ENCODE measurements around the gene MFNG. TPM values are rescaled to one million over a fixed set of nuclear protein-coding genes. Genes with fewer than 3 reads are reported as not detected.

MFNG gene
- total RNA-seq, 2 donors from 2014 or later, result 3.0 to 7.3 TPM

DNA sequence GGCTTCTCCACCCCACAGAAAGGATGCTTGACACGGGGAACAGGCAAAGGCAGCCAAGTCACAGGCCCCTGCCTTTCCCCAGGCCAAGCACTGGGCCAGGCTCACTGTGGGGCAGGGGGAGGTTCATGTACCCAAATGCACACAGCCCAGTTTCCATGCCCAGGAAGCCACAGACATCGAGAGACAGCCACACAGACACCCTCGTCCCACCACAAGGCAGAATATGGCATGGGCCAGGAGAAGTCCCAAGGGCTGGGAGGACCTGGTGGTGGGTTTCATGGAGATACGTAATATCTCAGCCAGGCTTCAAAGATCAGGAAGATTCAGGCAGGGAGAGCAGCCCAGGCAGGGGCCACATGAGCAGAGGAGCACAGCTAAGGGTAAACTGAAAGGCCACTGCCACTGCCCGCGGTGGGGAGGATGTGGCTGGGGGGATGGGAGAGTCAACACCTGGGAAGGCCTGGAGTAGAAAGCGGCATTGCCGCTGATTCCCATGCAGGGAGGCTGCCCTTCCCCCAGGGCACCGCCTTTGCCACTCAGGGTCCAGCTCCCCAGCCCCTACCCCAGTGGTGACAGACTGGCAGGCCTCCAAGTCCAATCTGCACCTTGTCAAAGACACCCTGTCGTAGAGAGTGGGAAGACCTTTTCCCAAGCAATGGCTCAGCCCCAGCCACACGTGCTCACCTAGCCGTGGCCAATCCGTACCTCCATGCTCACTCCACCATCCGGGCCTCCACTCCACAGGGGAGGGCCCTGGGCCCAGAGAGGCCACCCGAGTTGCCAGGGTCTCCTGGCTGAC lies 2.4 kb upstream of the MFNG start:
- DNase-seq, result no peak
- intact Hi-C loops (cut with DNase I), result no loop called here
- no peak for ATAC-seq
- H3K27ac ChIP-seq, result no peak overlapping the region
- H3K4me3 ChIP-seq, result no peak overlapping the region
- no peaks in the 10 kb centered on the region for H3K36me3 ChIP-seq (replicated peaks in 1 of 2; ENCODE audit: insufficient read depth in 1 of 2, low read depth in 2 of 2)
- no peak for TF ChIP-seq POLR2A (IDR thresholded peaks at IDR 0.05)
- TF ChIP-seq, protein P1, sequence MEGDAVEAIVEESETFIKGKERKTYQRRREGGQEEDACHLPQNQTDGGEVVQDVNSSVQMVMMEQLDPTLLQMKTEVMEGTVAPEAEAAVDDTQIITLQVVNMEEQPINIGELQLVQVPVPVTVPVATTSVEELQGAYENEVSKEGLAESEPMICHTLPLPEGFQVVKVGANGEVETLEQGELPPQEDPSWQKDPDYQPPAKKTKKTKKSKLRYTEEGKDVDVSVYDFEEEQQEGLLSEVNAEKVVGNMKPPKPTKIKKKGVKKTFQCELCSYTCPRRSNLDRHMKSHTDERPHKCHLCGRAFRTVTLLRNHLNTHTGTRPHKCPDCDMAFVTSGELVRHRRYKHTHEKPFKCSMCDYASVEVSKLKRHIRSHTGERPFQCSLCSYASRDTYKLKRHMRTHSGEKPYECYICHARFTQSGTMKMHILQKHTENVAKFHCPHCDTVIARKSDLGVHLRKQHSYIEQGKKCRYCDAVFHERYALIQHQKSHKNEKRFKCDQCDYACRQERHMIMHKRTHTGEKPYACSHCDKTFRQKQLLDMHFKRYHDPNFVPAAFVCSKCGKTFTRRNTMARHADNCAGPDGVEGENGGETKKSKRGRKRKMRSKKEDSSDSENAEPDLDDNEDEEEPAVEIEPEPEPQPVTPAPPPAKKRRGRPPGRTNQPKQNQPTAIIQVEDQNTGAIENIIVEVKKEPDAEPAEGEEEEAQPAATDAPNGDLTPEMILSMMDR (IDR thresholded peaks at IDR 0.05), result no peak
- WGBS, 2 donors, result 73 to 86% methylated on average over 14 to 15 of the region's 15 CpGs
- H3K4me1 ChIP-seq, result peaks cover 13% of the 10 kb centered on the region
- no peaks in the 10 kb centered on the region for H3K27me3 ChIP-seq
- no peaks in the 10 kb centered on the region for H3K9me3 ChIP-seq

GRCh38 chr22:37487571-37487970 lies 1.4 kb upstream of the MFNG start:
- no peak for DNase-seq

GRCh38 chr22:37487129-37487528 lies 945 bp upstream of the MFNG start:
- 74 to 76% methylated on average over 10 of the region's 10 CpGs for WGBS, 2 donors

More at GRCh38 chr22:37487571-37487970, 1.4 kb upstream of the MFNG start:
- ATAC-seq, result no peak
- TF ChIP-seq, protein P1 (IDR thresholded peaks at IDR 0.05), result no peak
- TF ChIP-seq POLR2A (IDR thresholded peaks at IDR 0.05), result no peak
- no peak overlapping the region for H3K4me3 ChIP-seq
- no peaks in the 10 kb centered on the region for H3K27me3 ChIP-seq
- peaks cover 13% of the 10 kb centered on the region for H3K4me1 ChIP-seq
- H3K9me3 ChIP-seq, result no peaks in the 10 kb centered on the region
- WGBS, 2 donors, result 67 to 75% methylated on average over 3 to 4 of the region's 4 CpGs
- H3K36me3 ChIP-seq (replicated peaks in 1 of 2; ENCODE audit: insufficient read depth in 1 of 2, low read depth in 2 of 2), result no peaks in the 10 kb centered on the region
- intact Hi-C loops (cut with DNase I), result no loop called here
- H3K27ac ChIP-seq, result no peak overlapping the region

DNA sequence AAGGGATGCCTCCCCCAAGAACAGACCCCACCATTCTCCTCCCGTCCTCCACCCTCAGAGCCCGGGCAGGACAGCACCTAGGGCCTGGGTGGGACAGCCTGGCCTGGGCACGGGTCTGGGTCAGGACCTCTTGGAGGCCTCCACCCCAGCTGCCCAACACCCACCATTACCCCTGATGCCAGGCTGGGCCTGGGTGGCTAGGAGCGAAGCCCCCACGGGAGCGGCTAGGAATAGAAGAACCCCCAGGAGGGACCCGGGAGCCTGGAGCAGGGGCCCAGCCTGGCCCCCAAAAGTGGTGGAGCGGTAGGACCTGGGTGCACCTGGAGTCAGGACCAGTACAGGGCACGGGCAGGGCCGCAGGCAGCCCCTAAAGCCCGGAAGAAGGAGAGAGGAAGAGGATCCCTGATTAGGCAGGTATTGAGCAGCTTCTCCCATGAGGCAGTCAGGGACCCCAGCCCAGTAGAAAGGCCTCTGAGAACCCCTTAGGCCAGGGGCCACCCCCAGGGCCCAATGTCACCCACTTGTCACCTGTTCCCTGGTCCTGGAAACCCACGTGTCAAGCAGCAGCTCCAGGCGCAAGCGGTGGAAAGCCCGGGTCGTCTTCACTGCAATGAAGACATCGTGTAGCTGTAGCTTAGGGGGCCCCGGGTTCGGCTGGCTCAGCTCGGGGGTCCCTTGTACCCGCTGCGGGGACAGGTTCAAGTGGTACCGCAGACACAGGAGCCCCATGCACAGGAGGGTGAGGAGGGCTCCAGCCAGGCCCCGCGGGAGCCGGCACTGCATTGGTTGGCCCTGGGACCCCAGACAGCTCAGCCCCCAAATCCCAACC lies 575 bp downstream of the MFNG start:
- Histone ChIP-seq H3K27me3 (no peaks in the 10 kb centered on the region), H3K9me3 (no peaks in the 10 kb centered on the region), H3K27ac (peak overlapping the region in 2 of 4 donors; percentile 48 to 56), H3K4me3 (no peak overlapping the region), H3K36me3 (replicated peaks in 1 of 2; ENCODE audit: insufficient read depth in 1 of 2, low read depth in 2 of 2) (no peaks in the 10 kb centered on the region), H3K4me1 (peaks cover 13% of the 10 kb centered on the region)
- DNase-seq (no peak), ATAC-seq (no peak)
- intact Hi-C loops (cut with DNase I), result no loop called here
- WGBS, 2 donors, result 67 to 69% methylated on average over 7 to 20 of the region's 26 CpGs
- no peak for TF ChIP-seq POLR2A (IDR thresholded peaks at IDR 0.05)
- TF ChIP-seq, protein P1 (IDR thresholded peaks at IDR 0.05), result no peak

More at GRCh38 chr22:37487129-37487528, 945 bp upstream of the MFNG start:
- DNase-seq, result no peak
- peaks cover 13% of the 10 kb centered on the region for H3K4me1 ChIP-seq
- no peak for ATAC-seq
- no peaks in the 10 kb centered on the region for H3K27me3 ChIP-seq
- TF ChIP-seq, protein P1 (IDR thresholded peaks at IDR 0.05), result no peak
- no peak for TF ChIP-seq POLR2A (IDR thresholded peaks at IDR 0.05)
- intact Hi-C loops (cut with DNase I), result no loop called here
- no peaks in the 10 kb centered on the region for H3K36me3 ChIP-seq (replicated peaks in 1 of 2; ENCODE audit: insufficient read depth in 1 of 2, low read depth in 2 of 2)
- H3K9me3 ChIP-seq, result no peaks in the 10 kb centered on the region
- H3K4me3 ChIP-seq, result no peak overlapping the region
- H3K27ac ChIP-seq, result no peak overlapping the region
